ENCODE measurements around the gene SERPINA4. TPM values are rescaled to one million over a fixed set of nuclear protein-coding genes. Genes with fewer than 3 reads are reported as not detected.

The SERPINA4 gene
- total RNA-seq, 1 donor from 2014 or later, result not detected

DNA sequence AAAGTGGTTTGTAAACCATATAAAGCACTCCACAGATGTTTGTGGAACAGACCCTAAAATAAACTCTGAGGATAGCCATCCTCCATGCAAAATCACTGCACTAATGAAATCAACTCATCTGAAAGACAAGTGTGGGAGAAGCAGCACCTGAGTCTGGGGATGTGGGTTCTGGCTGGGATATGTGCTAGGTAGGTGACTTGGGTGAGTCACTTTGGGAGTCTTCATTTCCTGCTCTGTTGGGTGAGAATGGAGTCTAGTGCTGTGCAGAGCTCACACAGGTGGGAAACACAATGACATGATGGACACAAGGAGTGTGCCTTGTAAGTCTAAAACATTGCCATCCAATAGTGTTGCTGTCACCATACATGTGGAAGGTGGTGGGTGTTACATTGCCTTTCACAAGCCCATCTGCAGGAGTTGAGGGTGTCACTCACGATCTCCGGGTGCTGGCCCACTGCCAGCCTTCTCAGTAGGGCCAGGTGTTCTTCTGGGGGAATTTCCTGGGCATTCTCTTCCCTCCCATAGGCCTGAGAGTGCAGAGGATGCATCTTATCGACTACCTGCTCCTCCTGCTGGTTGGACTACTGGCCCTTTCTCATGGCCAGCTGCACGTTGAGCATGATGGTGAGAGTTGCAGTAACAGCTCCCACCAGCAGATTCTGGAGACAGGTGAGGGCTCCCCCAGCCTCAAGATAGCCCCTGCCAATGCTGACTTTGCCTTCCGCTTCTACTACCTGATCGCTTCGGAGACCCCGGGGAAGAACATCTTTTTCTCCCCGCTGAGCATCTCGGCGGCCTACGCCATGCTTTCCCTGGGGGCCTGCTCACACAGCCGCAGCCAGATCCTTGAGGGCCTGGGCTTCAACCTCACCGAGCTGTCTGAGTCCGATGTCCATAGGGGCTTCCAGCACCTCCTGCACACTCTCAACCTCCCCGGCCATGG, 2.0 kb downstream of the SERPINA4 start:
- Histone ChIP-seq H3K4me3 (no peak overlapping the region), H3K9me3 (replicated peaks) (no peaks in the 10 kb centered on the region), H3K27me3 (ENCODE audit: low read depth) (peaks cover 27% of the 10 kb centered on the region), H3K27ac (replicated peaks) (no peak overlapping the region), H3K4me1 (no peaks in the 10 kb centered on the region), H3K36me3 (no peaks in the 10 kb centered on the region)
- TF ChIP-seq, protein P1, sequence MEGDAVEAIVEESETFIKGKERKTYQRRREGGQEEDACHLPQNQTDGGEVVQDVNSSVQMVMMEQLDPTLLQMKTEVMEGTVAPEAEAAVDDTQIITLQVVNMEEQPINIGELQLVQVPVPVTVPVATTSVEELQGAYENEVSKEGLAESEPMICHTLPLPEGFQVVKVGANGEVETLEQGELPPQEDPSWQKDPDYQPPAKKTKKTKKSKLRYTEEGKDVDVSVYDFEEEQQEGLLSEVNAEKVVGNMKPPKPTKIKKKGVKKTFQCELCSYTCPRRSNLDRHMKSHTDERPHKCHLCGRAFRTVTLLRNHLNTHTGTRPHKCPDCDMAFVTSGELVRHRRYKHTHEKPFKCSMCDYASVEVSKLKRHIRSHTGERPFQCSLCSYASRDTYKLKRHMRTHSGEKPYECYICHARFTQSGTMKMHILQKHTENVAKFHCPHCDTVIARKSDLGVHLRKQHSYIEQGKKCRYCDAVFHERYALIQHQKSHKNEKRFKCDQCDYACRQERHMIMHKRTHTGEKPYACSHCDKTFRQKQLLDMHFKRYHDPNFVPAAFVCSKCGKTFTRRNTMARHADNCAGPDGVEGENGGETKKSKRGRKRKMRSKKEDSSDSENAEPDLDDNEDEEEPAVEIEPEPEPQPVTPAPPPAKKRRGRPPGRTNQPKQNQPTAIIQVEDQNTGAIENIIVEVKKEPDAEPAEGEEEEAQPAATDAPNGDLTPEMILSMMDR (IDR thresholded peaks at IDR 0.05; ENCODE audit: borderline replicate concordance), result no peak
- intact Hi-C loops (cut with micrococcal nuclease), result no loop called here
- no peak for DNase-seq

DNA sequence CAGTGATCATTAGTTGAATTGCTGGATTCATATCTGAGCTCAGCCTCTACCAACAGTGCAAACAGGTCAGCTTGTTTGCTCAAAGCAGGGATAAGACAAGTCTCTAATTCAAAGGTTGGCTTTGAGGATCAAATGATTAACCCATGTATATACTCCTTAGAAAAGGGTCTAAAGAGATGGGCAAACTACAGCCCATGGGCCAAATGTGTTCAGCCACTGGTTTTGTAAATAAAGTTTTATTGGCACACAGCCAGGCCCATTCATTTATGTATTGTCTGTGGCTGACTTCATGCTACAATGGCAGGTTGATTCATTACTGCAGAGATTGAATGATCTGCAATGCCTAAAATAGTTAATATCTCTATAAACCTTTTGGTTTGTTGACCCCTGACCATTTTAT, 3.1 kb downstream of the SERPINA4 start:
- intact Hi-C loops (cut with micrococcal nuclease), result no loop called here
- H3K36me3 ChIP-seq, result no peaks in the 10 kb centered on the region
- no peak overlapping the region for H3K4me3 ChIP-seq
- no peak overlapping the region for H3K27ac ChIP-seq (replicated peaks)
- H3K27me3 ChIP-seq (ENCODE audit: low read depth), result peaks cover 28% of the 10 kb centered on the region
- H3K4me1 ChIP-seq, result no peaks in the 10 kb centered on the region
- H3K9me3 ChIP-seq (replicated peaks), result no peaks in the 10 kb centered on the region
- TF ChIP-seq, protein P1 (IDR thresholded peaks at IDR 0.05; ENCODE audit: borderline replicate concordance), result no peak
- DNase-seq, result no peak

DNA sequence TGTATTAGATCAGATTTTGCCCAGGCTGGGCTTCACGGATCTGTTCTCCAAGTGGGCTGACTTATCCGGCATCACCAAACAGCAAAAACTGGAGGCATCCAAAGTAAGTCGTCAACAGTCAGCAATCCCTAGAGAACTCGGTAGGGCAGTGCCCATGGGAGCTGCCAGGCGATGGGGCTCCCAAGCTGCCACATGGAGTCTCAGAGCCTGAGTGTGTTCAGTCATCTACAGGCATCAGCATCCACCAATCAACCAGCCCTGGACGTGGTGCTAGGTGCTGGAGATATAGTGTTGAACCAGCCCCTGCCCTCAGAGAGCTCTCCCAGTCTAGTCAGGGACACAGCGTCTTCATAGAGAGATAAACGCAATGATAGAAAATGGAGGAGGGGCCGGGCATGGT, 6.9 kb downstream of the SERPINA4 start:
- H3K4me1 ChIP-seq, result no peaks in the 10 kb centered on the region
- no peaks in the 10 kb centered on the region for H3K9me3 ChIP-seq (replicated peaks)
- TF ChIP-seq, protein P1 (IDR thresholded peaks at IDR 0.05; ENCODE audit: borderline replicate concordance), result no peak
- no peak overlapping the region for H3K27ac ChIP-seq (replicated peaks)
- intact Hi-C loops (cut with micrococcal nuclease), result no loop called here
- no peaks in the 10 kb centered on the region for H3K36me3 ChIP-seq
- H3K4me3 ChIP-seq, result no peak overlapping the region
- no peak for DNase-seq
- peaks cover 28% of the 10 kb centered on the region for H3K27me3 ChIP-seq (ENCODE audit: low read depth)

GRCh38 chr14:94569381-94570001, 8.2 kb downstream of the SERPINA4 start:
- no peaks in the 10 kb centered on the region for H3K9me3 ChIP-seq (replicated peaks)
- no peak overlapping the region for H3K4me3 ChIP-seq
- intact Hi-C loops (cut with micrococcal nuclease), result no loop called here
- no peak overlapping the region for H3K27ac ChIP-seq (replicated peaks)
- TF ChIP-seq, protein P1 (IDR thresholded peaks at IDR 0.05; ENCODE audit: borderline replicate concordance), result no peak
- DNase-seq, result no peak
- no peaks in the 10 kb centered on the region for H3K36me3 ChIP-seq
- no peaks in the 10 kb centered on the region for H3K4me1 ChIP-seq
- peaks cover 28% of the 10 kb centered on the region for H3K27me3 ChIP-seq (ENCODE audit: low read depth)

DNA sequence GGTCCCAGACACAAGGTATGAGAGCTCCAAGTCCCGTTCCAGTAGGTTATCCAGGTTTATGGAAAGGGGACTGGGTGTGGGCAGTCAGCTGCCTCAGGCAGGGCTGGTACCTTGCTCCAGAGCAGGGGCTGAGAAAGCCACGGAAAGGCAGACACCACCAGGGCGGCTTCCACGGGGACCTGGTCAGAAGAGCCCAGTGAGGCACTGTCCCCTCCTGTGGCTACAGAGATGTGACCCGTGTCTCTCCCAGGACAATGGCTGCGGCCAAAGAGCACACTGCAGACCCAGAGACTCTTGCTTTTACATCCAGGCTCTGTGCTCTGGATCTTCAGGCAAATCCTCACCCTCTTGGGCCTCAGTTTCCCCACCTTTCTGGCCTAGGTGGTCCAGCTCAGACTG, 8.8 kb downstream of the SERPINA4 start:
- Histone ChIP-seq H3K4me3 (no peak overlapping the region), H3K36me3 (no peaks in the 10 kb centered on the region), H3K4me1 (no peaks in the 10 kb centered on the region), H3K27ac (replicated peaks) (no peak overlapping the region), H3K27me3 (ENCODE audit: low read depth) (peaks cover 28% of the 10 kb centered on the region), H3K9me3 (replicated peaks) (no peaks in the 10 kb centered on the region)
- intact Hi-C loops (cut with micrococcal nuclease), result no loop called here
- TF ChIP-seq, protein P1 (IDR thresholded peaks at IDR 0.05; ENCODE audit: borderline replicate concordance), result no peak
- DNase-seq, result no peak

All from left ventricle myocardium inferior (tissue), 1 donor.